GM21390 (cell line): ENCODE results near the gene SPATS2L.
A peak's percentile ranks its signal among the peaks of the same experiment; 100 is the strongest.

ENCODE experiments used
- ATAC-seq: cut with Tn5 transposase; IDR thresholded peaks from one replicate; pipeline ENCODE4 v1.9.1; 2021; ENCODE audit not compliant: unreplicated experiment

Gene SPATS2L

GRCh38 chr2:200373973-200374416 is 67.5 kb downstream of the SPATS2L start:
- peak; percentile 91 for ATAC-seq

DNA sequence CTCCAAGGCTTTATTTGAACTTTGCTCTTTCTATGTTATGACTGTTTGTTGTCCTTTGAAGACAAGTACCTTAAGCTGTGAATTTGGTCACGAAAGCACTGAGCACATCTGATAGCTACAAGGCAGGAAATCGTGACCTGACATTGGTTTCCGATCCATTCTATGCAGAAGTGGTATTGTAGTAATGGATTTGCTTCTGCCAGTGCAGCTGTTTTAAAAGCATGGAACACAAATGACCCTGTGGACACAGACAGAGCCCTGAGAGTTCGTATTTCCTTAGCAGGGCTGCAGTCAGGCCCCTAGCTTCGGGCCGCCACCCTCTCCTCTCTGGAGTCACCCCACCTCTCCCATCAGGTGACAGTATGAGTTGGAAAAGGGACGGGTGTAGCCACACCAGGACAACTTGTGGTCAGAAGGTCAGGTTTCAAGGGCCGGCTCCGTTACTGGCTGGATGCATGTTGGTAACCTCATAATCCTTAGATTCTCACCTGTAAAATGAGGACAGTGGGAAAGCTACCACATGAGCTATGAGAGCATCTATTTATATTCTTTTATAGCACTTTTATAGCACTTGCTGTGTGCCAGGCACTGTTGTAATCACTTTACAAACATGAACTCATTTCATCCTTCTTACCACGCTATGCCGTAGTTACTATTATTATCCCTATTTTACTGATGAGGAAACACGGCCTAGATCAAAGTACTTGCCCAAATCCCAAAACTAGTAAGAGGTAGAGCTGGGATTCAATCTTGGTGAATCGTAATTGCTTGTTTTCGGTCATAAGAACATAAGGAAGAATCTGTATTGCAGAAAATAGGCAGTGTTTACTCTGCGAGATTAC is 70.2 kb downstream of the SPATS2L start:
- no peak for ATAC-seq

GRCh38 chr2:200377355-200378336 is 71.2 kb downstream of the SPATS2L start:
- no peak for ATAC-seq

GRCh38 chr2:200378652-200379290 is 72.3 kb downstream of the SPATS2L start:
- no peak for ATAC-seq

- ATAC-seq: no peak
Measured at GRCh38 chr2:200379481-200380090, 73.1 kb downstream of the SPATS2L start.

DNA sequence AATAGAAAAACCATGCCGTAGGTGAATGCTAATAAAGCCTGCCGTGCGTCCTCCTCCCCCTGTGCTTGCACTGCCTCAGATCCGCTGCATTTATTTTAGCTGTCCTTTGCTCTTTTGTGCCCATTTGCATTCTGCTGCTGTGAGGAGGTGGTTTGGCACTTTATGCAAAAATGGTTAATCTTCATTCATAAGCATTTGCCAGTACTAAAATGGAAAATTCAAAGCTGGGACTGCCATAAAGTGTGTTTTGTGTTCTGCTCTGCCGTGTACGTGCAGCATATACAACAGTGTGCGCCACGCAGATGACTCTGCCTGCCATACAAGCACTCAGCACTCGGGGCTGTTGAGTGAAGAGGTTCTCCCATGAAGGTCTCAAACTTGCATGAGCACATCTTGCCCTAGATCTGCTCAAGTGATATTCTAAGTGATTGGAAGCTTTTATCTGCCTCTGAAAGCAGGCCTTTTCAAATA is 73.6 kb downstream of the SPATS2L start:
- no peak for ATAC-seq

DNA sequence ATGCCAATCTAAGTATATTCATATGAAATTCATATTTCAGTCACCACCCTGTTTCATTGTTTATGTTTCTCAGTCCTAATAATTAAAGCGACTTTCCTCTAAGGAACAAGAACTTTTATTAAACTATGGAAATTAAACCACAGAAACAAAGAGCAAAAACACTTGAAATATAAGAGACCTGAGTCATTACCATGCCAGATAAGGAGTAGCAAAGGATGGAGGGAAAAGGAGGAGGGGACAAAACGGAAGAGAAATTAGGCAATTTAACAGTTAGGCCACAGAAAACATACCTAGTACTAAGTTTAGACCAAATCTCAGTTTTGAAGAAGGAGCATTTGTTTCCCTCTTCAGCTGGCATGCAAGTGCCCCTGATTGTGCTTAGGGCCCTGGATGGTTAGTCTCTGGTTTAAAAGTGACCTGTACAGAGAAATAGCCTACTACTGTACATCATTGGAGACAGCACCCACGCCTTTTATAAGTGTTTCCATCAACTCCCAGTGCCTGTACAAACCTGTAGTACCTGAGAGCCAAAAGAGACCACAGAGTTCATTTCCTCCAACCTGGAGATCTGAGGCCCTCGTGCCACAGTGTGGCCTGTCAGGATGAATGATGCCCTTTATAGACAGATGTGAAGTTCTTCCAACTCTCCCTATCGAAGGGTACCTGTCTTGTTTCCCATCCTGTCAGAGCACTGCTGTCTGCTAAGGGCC is 74.5 kb downstream of the SPATS2L start:
- peak; percentile 34 for ATAC-seq

- ATAC-seq: no peak
Measured at GRCh38 chr2:200382874-200383273, 76.4 kb downstream of the SPATS2L start.

DNA sequence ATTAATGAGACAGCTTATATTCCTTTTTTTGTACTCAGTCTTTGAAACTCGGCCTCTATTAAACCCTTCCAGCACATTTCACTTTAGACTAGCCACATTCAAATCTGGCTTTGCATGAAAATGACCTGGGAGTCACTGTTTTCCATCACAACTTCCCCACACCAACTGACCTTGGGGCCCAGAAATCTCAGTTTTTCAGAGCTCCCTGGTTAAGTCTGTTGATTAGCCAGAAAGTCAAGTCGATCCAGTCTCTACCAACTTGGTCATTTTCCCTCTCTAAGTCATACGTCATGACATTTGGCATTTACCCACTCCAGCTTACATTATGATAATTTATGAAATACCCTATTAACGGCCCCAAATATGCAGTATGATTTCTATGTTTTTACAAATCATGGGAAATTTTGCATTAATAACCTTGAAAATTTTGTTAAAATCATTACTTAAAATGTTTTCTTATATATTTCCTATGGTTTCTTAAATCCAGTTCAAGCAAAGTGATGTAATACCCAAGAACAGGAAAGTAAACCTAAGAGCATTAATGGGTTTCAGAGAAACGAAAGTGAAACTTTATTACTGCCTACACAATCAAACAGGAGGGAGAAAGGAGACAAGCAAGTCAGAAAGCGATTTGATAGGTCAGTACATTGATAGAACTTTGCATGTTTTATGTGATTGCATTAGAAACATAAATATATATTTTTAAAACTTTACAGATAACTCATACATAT is 77.1 kb downstream of the SPATS2L start:
- no peak for ATAC-seq

DNA sequence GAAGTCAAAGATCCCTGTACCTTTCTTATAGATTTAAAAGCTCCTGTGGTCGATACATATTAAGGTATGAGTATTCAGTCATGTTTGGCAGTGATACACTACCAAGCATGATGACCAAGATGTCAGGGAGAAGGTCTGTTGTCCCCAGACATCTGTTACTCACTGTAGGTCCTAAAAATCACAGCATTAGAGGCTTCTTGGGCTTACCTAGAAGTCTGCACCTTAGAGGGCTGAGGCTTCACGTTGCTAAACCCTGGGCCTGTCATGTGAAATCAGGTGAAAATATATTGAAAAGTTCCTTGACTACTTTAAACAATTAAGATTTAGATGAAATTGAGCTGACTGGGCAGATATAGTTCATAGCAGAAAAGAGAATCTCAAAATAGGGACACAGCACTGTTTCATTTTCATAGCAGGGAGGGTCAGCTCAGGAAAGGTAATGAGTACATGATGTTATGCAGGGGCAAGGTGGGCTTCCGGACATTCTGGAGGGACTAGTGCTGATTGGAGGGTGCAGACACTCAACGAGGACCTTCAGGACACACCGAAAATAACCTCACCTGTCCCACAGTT is 78.7 kb downstream of the SPATS2L start:
- ATAC-seq: no peak

- no peak for ATAC-seq
Measured at GRCh38 chr2:200393191-200393590, 86.7 kb downstream of the SPATS2L start.

- ATAC-seq: no peak
Measured at GRCh38 chr2:200394045-200394444, 87.6 kb downstream of the SPATS2L start.

GRCh38 chr2:200396781-200397242 is 90.3 kb downstream of the SPATS2L start:
- ATAC-seq: no peak

GRCh38 chr2:200397785-200398184 is 91.3 kb downstream of the SPATS2L start:
- ATAC-seq: no peak

DNA sequence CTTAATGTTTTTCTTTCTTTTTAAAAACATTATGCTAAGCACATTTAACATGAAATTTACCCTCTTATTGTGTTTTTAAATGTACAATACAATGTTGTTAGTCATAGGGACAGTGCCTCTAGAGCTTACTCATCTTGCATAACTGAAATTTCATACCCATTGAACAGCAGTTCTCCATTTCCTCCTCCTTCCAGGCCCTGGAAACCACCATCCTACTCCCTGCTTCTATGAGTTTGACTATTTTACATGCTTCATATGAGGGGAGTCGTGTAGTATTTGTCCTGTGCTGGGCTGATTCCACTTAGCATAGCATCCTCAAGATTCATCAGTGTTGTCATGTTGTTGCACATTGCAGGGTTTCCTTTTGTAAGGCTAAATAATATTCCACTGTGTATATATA is 92.6 kb downstream of the SPATS2L start:
- ATAC-seq: no peak

- ATAC-seq: no peak
Measured at GRCh38 chr2:200399636-200400035, 93.1 kb downstream of the SPATS2L start.

- no peak for ATAC-seq
Measured at GRCh38 chr2:200403814-200404213, 97.3 kb downstream of the SPATS2L start.

DNA sequence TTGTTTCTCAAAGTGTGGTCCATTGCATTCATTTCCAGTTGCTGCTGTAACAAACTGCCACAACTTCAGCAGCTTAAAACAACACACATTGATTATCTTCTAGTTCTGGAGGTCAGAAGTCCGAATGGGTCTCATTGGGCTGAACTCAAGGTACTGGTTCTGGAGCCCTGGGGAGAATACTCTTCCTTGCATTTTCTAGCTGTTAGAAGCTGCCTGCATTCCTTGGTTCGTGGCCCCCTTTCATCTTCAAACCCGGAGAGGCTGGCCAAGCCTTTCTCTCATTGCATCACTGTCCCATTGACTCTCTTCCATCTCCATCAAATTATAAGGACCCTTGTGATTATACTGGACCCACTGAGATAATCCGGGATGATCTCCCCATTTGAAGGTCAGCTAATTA is 98.1 kb downstream of the SPATS2L start:
- ATAC-seq: no peak
